BJ (cell line): Measurements from ENCODE around the gene ALDH3A1. TPM values are rescaled to one million over a fixed set of nuclear protein-coding genes. Genes with fewer than 3 reads are reported as not detected.

Source experiments
- CTCF ChIA-PET: fragments of 350-600 bp; formaldehyde crosslinking; extraction: SDS; loops from one replicate; lab custom pipeline; 2021; ENCODE audit warnings: antibody characterized with exemption, inconsistent platforms; lab: Yijun Ruan, JAX
- POLR2A ChIA-PET: fragments of 300-600 bp; sonication (Branson Sonifier 250); formaldehyde crosslinking; extraction: SDS; loops from one replicate; lab custom pipeline; 2021; ENCODE audit warnings: antibody characterized with exemption; lab: Charles Lee
- DNase-seq: peaks from one replicate; pipeline ENCODE4 v3.0.0-alpha.2; 2011; ENCODE audit warnings: low read depth
- H3K27me3 ChIP-seq: 2 replicates; pipeline ENCODE4 v1.6.0; 2011; ENCODE audit warnings: low read length; ENCODE audit not compliant: control insufficient read depth, insufficient read depth
- H3K36me3 ChIP-seq: 2 replicates; pipeline ENCODE4 v1.5.1; 2011; ENCODE audit warnings: low read length; ENCODE audit not compliant: control insufficient read depth, insufficient read depth
- H3K4me3 ChIP-seq: 2 replicates; pipeline ENCODE4 v1.5.1; 2011; ENCODE audit warnings: low read depth, mild to moderate bottlenecking, control low read depth, low read length
- CTCF ChIP-seq: IDR thresholded peaks from 2 replicates; pipeline ENCODE4 v1.5.1; 2011; ENCODE audit warnings: low read depth, mild to moderate bottlenecking, control low read depth, inconsistent platforms, low read length, moderate library complexity; ENCODE audit not compliant: insufficient read depth
- polyA plus RNA-seq: library from polyadenylated mRNA; depleted of rRNA; stranded (reverse); fragments of >200 nt; gene quantifications from 2 replicates; pipeline ENCODE4 v1.2.3, GENCODE V29; 2011

The ALDH3A1 gene
- polyA plus RNA-seq, 1 experiment: 0.20 TPM

- ChIA-PET CTCF (interaction anchor here (0.7 to 4.6 kb wide), 5 partner anchors 13 to 93 kb away, joined by 4 to 34 read pairs (median 5); partner anchors contain the start of gene ALDH3A2), POLR2A (no interaction called here)
- Histone ChIP-seq H3K27me3 (peaks cover 3% of the 10 kb centered on the region; the same call in 1 of the 2 replicates), H3K36me3 (no peaks in the 10 kb centered on the region), H3K4me3 (no peak overlapping the region)
- TF ChIP-seq CTCF: no peak
- no peak for DNase-seq
These were observed 5.6 kb downstream of the ALDH3A1 start for GRCh38 chr17:19742495-19742894.

- H3K4me3 ChIP-seq: no peak overlapping the region
- no peak for TF ChIP-seq CTCF
- CTCF ChIA-PET: interaction anchor here (0.7 to 4.6 kb wide), 4 partner anchors 13 to 93 kb away, joined by 3 to 34 read pairs (median 4); partner anchors contain the start of gene ALDH3A2
- POLR2A ChIA-PET: no interaction called here
- H3K27me3 ChIP-seq: peaks cover 1% of the 10 kb centered on the region; the same call in 1 of the 2 replicates
- no peaks in the 10 kb centered on the region for H3K36me3 ChIP-seq
- DNase-seq: no peak
These were observed 6.2 kb downstream of the ALDH3A1 start for GRCh38 chr17:19741832-19742457.

- Histone ChIP-seq H3K4me3 (no peak overlapping the region), H3K27me3 (peaks cover 1% of the 10 kb centered on the region; the same call in 1 of the 2 replicates), H3K36me3 (no peaks in the 10 kb centered on the region)
- TF ChIP-seq CTCF: no peak
- ChIA-PET CTCF (interaction anchor here (0.7 to 0.9 kb wide), 2 partner anchors 12 to 23 kb away, joined by 3 read pairs; no protein-coding TSS in a partner anchor), POLR2A (no interaction called here)
- no peak for DNase-seq
These were observed 7.2 kb downstream of the ALDH3A1 start for GRCh38 chr17:19740933-19741332.

- no peak for DNase-seq
- Histone ChIP-seq H3K36me3 (no peaks in the 10 kb centered on the region), H3K4me3 (no peak overlapping the region), H3K27me3 (peaks cover 1% of the 10 kb centered on the region; the same call in 1 of the 2 replicates)
- ChIA-PET POLR2A (no interaction called here), CTCF (no interaction called here)
- no peak for TF ChIP-seq CTCF
These were observed 8.6 kb downstream of the ALDH3A1 start for GRCh38 chr17:19739241-19740201.

GRCh38 chr17:19738757-19739156 lies 9.3 kb downstream of the ALDH3A1 start:
- POLR2A ChIA-PET: no interaction called here
- CTCF ChIA-PET: no interaction called here
- Histone ChIP-seq H3K36me3 (no peaks in the 10 kb centered on the region), H3K27me3 (peaks cover 1% of the 10 kb centered on the region; the same call in 1 of the 2 replicates), H3K4me3 (no peak overlapping the region)
- no peak for TF ChIP-seq CTCF
- DNase-seq: no peak
